ENCODE data around the gene SNF8.
A peak's percentile ranks its signal among the peaks of the same experiment; 100 is the strongest.

The SNF8 gene

GRCh38 chr17:48944515-48945260, at the start of gene SNF8:
Gene SNF8, minus strand, starts transcription at chr17:48944842. Its CDS starts 108 bp downstream, at chr17:48944734.
- Histone ChIP-seq H3K27ac (ENCODE audit: low read depth, low read length) (peak within 1 kb of the TSS; percentile 88), H3K79me2 (ENCODE audit: control insufficient read depth, insufficient read depth, low read length, unreplicated experiment) (peaks cover 21% of the 10 kb centered on the region), H3K27me3 (ENCODE audit: insufficient read depth, low read length) (no peaks in the 10 kb centered on the region), H3K4me1 (ENCODE audit: control insufficient read depth, insufficient read depth, low read length, unreplicated experiment) (peaks cover 18% of the 10 kb centered on the region), H3K36me3 (ENCODE audit: insufficient read depth, low read length) (0 out of 2 replicates have a peak, but pooled peaks cover 2% of the 10 kb centered on the region), H3K4me3 (ENCODE audit: low read depth, low read length) (peak within 1 kb of the TSS; percentile 99), H2AFZ (ENCODE audit: low read length, unreplicated experiment) (peak within 1 kb of the TSS; percentile 98)

- peaks cover 13% of the 10 kb centered on the region for H3K79me2 ChIP-seq (ENCODE audit: control insufficient read depth, insufficient read depth, low read length, unreplicated experiment)
- no peaks in the 10 kb centered on the region for H3K4me1 ChIP-seq (ENCODE audit: control insufficient read depth, insufficient read depth, low read length, unreplicated experiment)
- no peak overlapping the region for H2AFZ ChIP-seq (ENCODE audit: low read length, unreplicated experiment)
- H3K27me3 ChIP-seq (ENCODE audit: insufficient read depth, low read length) = peaks cover 87% of the 10 kb centered on the region
- H3K36me3 ChIP-seq (ENCODE audit: insufficient read depth, low read length) = no peaks in the 10 kb centered on the region
- H3K4me3 ChIP-seq (ENCODE audit: low read depth, low read length) = no peak overlapping the region
- no peak overlapping the region for H3K27ac ChIP-seq (ENCODE audit: low read depth, low read length)
These were observed 49.3 kb upstream of the SNF8 start for GRCh38 chr17:48993951-48994350.

- Histone ChIP-seq H3K27me3 (ENCODE audit: insufficient read depth, low read length) (peaks cover 85% of the 10 kb centered on the region), H2AFZ (ENCODE audit: low read length, unreplicated experiment) (no peak overlapping the region), H3K79me2 (ENCODE audit: control insufficient read depth, insufficient read depth, low read length, unreplicated experiment) (peaks cover 6% of the 10 kb centered on the region), H3K4me3 (ENCODE audit: low read depth, low read length) (no peak overlapping the region), H3K4me1 (ENCODE audit: control insufficient read depth, insufficient read depth, low read length, unreplicated experiment) (no peaks in the 10 kb centered on the region), H3K27ac (ENCODE audit: low read depth, low read length) (no peak overlapping the region), H3K36me3 (ENCODE audit: insufficient read depth, low read length) (no peaks in the 10 kb centered on the region)
These were observed 48.7 kb upstream of the SNF8 start for GRCh38 chr17:48993305-48993704.

GRCh38 chr17:48992444-48992843, 47.8 kb upstream of the SNF8 start:
- Histone ChIP-seq H3K4me1 (ENCODE audit: control insufficient read depth, insufficient read depth, low read length, unreplicated experiment) (no peaks in the 10 kb centered on the region), H3K27ac (ENCODE audit: low read depth, low read length) (no peak overlapping the region), H3K27me3 (ENCODE audit: insufficient read depth, low read length) (peaks cover 76% of the 10 kb centered on the region), H3K36me3 (ENCODE audit: insufficient read depth, low read length) (no peaks in the 10 kb centered on the region), H3K79me2 (ENCODE audit: control insufficient read depth, insufficient read depth, low read length, unreplicated experiment) (no peaks in the 10 kb centered on the region), H3K4me3 (ENCODE audit: low read depth, low read length) (no peak overlapping the region), H2AFZ (ENCODE audit: low read length, unreplicated experiment) (no peak overlapping the region)

GRCh38 chr17:48990882-48991357, 46.3 kb upstream of the SNF8 start:
- Histone ChIP-seq H3K27me3 (ENCODE audit: insufficient read depth, low read length) (peaks cover 63% of the 10 kb centered on the region), H3K4me3 (ENCODE audit: low read depth, low read length) (no peak overlapping the region), H3K36me3 (ENCODE audit: insufficient read depth, low read length) (no peaks in the 10 kb centered on the region), H3K27ac (ENCODE audit: low read depth, low read length) (no peak overlapping the region), H3K4me1 (ENCODE audit: control insufficient read depth, insufficient read depth, low read length, unreplicated experiment) (no peaks in the 10 kb centered on the region), H3K79me2 (ENCODE audit: control insufficient read depth, insufficient read depth, low read length, unreplicated experiment) (no peaks in the 10 kb centered on the region), H2AFZ (ENCODE audit: low read length, unreplicated experiment) (no peak overlapping the region)

- no peak overlapping the region for H3K4me3 ChIP-seq (ENCODE audit: low read depth, low read length)
- no peaks in the 10 kb centered on the region for H3K36me3 ChIP-seq (ENCODE audit: insufficient read depth, low read length)
- no peak overlapping the region for H2AFZ ChIP-seq (ENCODE audit: low read length, unreplicated experiment)
- H3K27ac ChIP-seq (ENCODE audit: low read depth, low read length) = no peak overlapping the region
- H3K4me1 ChIP-seq (ENCODE audit: control insufficient read depth, insufficient read depth, low read length, unreplicated experiment) = no peaks in the 10 kb centered on the region
- H3K27me3 ChIP-seq (ENCODE audit: insufficient read depth, low read length) = peaks cover 45% of the 10 kb centered on the region
- H3K79me2 ChIP-seq (ENCODE audit: control insufficient read depth, insufficient read depth, low read length, unreplicated experiment) = no peaks in the 10 kb centered on the region
These were observed 44.5 kb upstream of the SNF8 start for GRCh38 chr17:48989100-48989499.

GRCh38 chr17:48985436-48986245, 41.0 kb upstream of the SNF8 start:
- Histone ChIP-seq H3K27ac (ENCODE audit: low read depth, low read length) (no peak overlapping the region), H3K36me3 (ENCODE audit: insufficient read depth, low read length) (no peaks in the 10 kb centered on the region), H3K4me3 (ENCODE audit: low read depth, low read length) (no peak overlapping the region), H3K4me1 (ENCODE audit: control insufficient read depth, insufficient read depth, low read length, unreplicated experiment) (no peaks in the 10 kb centered on the region), H2AFZ (ENCODE audit: low read length, unreplicated experiment) (no peak overlapping the region), H3K27me3 (ENCODE audit: insufficient read depth, low read length) (peaks cover 12% of the 10 kb centered on the region), H3K79me2 (ENCODE audit: control insufficient read depth, insufficient read depth, low read length, unreplicated experiment) (no peaks in the 10 kb centered on the region)

- no peaks in the 10 kb centered on the region for H3K79me2 ChIP-seq (ENCODE audit: control insufficient read depth, insufficient read depth, low read length, unreplicated experiment)
- H3K4me1 ChIP-seq (ENCODE audit: control insufficient read depth, insufficient read depth, low read length, unreplicated experiment) = no peaks in the 10 kb centered on the region
- H3K27me3 ChIP-seq (ENCODE audit: insufficient read depth, low read length) = no peaks in the 10 kb centered on the region
- no peak overlapping the region for H3K4me3 ChIP-seq (ENCODE audit: low read depth, low read length)
- no peaks in the 10 kb centered on the region for H3K36me3 ChIP-seq (ENCODE audit: insufficient read depth, low read length)
- H2AFZ ChIP-seq (ENCODE audit: low read length, unreplicated experiment) = no peak overlapping the region
- H3K27ac ChIP-seq (ENCODE audit: low read depth, low read length) = no peak overlapping the region
These were observed 37.4 kb upstream of the SNF8 start for GRCh38 chr17:48981927-48982539.

GRCh38 chr17:48973806-48974205, 29.2 kb upstream of the SNF8 start:
- Histone ChIP-seq H3K79me2 (ENCODE audit: control insufficient read depth, insufficient read depth, low read length, unreplicated experiment) (no peaks in the 10 kb centered on the region), H3K36me3 (ENCODE audit: insufficient read depth, low read length) (no peaks in the 10 kb centered on the region), H2AFZ (ENCODE audit: low read length, unreplicated experiment) (no peak overlapping the region), H3K27ac (ENCODE audit: low read depth, low read length) (no peak overlapping the region), H3K4me3 (ENCODE audit: low read depth, low read length) (no peak overlapping the region), H3K4me1 (ENCODE audit: control insufficient read depth, insufficient read depth, low read length, unreplicated experiment) (peaks cover 25% of the 10 kb centered on the region), H3K27me3 (ENCODE audit: insufficient read depth, low read length) (no peaks in the 10 kb centered on the region)

- Histone ChIP-seq H3K4me1 (ENCODE audit: control insufficient read depth, insufficient read depth, low read length, unreplicated experiment) (peaks cover 25% of the 10 kb centered on the region), H2AFZ (ENCODE audit: low read length, unreplicated experiment) (peak overlapping the region; percentile 63), H3K36me3 (ENCODE audit: insufficient read depth, low read length) (no peaks in the 10 kb centered on the region), H3K79me2 (ENCODE audit: control insufficient read depth, insufficient read depth, low read length, unreplicated experiment) (no peaks in the 10 kb centered on the region), H3K27ac (ENCODE audit: low read depth, low read length) (peak overlapping the region; percentile 84), H3K27me3 (ENCODE audit: insufficient read depth, low read length) (no peaks in the 10 kb centered on the region), H3K4me3 (ENCODE audit: low read depth, low read length) (peak overlapping the region; percentile 29; the same call in 1 of the 2 replicates)
These were observed 28.1 kb upstream of the SNF8 start for GRCh38 chr17:48972749-48973097.
